KOPT-K1 (cell line): ENCODE data around the gene CDO1.

Source experiments
- H3K27ac ChIP-seq: fragments of 200-600 bp; sonication (generic); 2 replicates; pipeline ENCODE4 v1.5.1; 2016; ENCODE audit warnings: antibody characterized with exemption, mild to moderate bottlenecking, low read depth, low read length; ENCODE audit not compliant: poor library complexity, severe bottlenecking
- H3K36me3 ChIP-seq: fragments of 200-600 bp; sonication (generic); 2 replicates; pipeline ENCODE4 v1.5.1; 2017; ENCODE audit warnings: antibody characterized with exemption, mild to moderate bottlenecking, low read length, moderate library complexity; ENCODE audit not compliant: insufficient read depth
- H3K9me3 ChIP-seq: fragments of 200-600 bp; sonication (generic); 2 replicates; pipeline ENCODE4 v1.5.1; 2017; ENCODE audit warnings: antibody characterized with exemption, low read length, mild to moderate bottlenecking; ENCODE audit not compliant: insufficient read depth, poor library complexity, severe bottlenecking

The CDO1 gene

GRCh38 chr5:115785381-115786065 is 30.9 kb downstream of the CDO1 start:
- no peaks in the 10 kb centered on the region for H3K36me3 ChIP-seq
- no peak overlapping the region for H3K27ac ChIP-seq
- H3K9me3 ChIP-seq = no peaks in the 10 kb centered on the region

- no peaks in the 10 kb centered on the region for H3K36me3 ChIP-seq
- H3K27ac ChIP-seq = no peak overlapping the region
- no peaks in the 10 kb centered on the region for H3K9me3 ChIP-seq
These were observed 38.0 kb downstream of the CDO1 start for GRCh38 chr5:115778417-115778816.

GRCh38 chr5:115776989-115777388 is 39.5 kb downstream of the CDO1 start:
- H3K27ac ChIP-seq = no peak overlapping the region
- H3K9me3 ChIP-seq = no peaks in the 10 kb centered on the region
- no peaks in the 10 kb centered on the region for H3K36me3 ChIP-seq

GRCh38 chr5:115775999-115776398 is 40.5 kb downstream of the CDO1 start:
- Histone ChIP-seq H3K36me3 (no peaks in the 10 kb centered on the region), H3K9me3 (no peaks in the 10 kb centered on the region), H3K27ac (no peak overlapping the region)

GRCh38 chr5:115774684-115775083 is 41.8 kb downstream of the CDO1 start:
- Histone ChIP-seq H3K9me3 (no peaks in the 10 kb centered on the region), H3K36me3 (no peaks in the 10 kb centered on the region), H3K27ac (no peak overlapping the region)

GRCh38 chr5:115772731-115773475 is 43.6 kb downstream of the CDO1 start:
- H3K9me3 ChIP-seq = no peaks in the 10 kb centered on the region
- H3K27ac ChIP-seq = no peak overlapping the region
- no peaks in the 10 kb centered on the region for H3K36me3 ChIP-seq

GRCh38 chr5:115770466-115770865 is 46.0 kb downstream of the CDO1 start:
- Histone ChIP-seq H3K27ac (no peak overlapping the region), H3K36me3 (no peaks in the 10 kb centered on the region)

GRCh38 chr5:115767424-115767823 is 49.0 kb downstream of the CDO1 start:
- Histone ChIP-seq H3K36me3 (no peaks in the 10 kb centered on the region), H3K9me3 (peaks cover 4% of the 10 kb centered on the region), H3K27ac (no peak overlapping the region)

More at GRCh38 chr5:115770466-115770865, 46.0 kb downstream of the CDO1 start:
- no peaks in the 10 kb centered on the region for H3K9me3 ChIP-seq

GRCh38 chr5:115766608-115767007 is 49.9 kb downstream of the CDO1 start:
- Histone ChIP-seq H3K27ac (no peak overlapping the region), H3K36me3 (no peaks in the 10 kb centered on the region), H3K9me3 (peaks cover 6% of the 10 kb centered on the region)

- peaks cover 6% of the 10 kb centered on the region for H3K9me3 ChIP-seq
- no peak overlapping the region for H3K27ac ChIP-seq
- H3K36me3 ChIP-seq = no peaks in the 10 kb centered on the region
These were observed 58.1 kb downstream of the CDO1 start for GRCh38 chr5:115758356-115758755.

GRCh38 chr5:115755675-115756074 is 60.8 kb downstream of the CDO1 start:
- no peaks in the 10 kb centered on the region for H3K36me3 ChIP-seq
- H3K9me3 ChIP-seq = no peaks in the 10 kb centered on the region
- no peak overlapping the region for H3K27ac ChIP-seq
